Non-pigmented ciliary epithelial cell (primary cell): ENCODE results near the gene DNAJC1.
"Not testable (repeated sequence)": the region's sequence is repeated elsewhere in the genome, so short reads cannot be mapped to it uniquely, and the experiment has no call there.

ENCODE experiments used
- DNase-seq: peaks from one replicate; pipeline ENCODE4 v3.0.0-alpha.2; 2010; ENCODE audit warnings: low read depth

Gene DNAJC1

DNA sequence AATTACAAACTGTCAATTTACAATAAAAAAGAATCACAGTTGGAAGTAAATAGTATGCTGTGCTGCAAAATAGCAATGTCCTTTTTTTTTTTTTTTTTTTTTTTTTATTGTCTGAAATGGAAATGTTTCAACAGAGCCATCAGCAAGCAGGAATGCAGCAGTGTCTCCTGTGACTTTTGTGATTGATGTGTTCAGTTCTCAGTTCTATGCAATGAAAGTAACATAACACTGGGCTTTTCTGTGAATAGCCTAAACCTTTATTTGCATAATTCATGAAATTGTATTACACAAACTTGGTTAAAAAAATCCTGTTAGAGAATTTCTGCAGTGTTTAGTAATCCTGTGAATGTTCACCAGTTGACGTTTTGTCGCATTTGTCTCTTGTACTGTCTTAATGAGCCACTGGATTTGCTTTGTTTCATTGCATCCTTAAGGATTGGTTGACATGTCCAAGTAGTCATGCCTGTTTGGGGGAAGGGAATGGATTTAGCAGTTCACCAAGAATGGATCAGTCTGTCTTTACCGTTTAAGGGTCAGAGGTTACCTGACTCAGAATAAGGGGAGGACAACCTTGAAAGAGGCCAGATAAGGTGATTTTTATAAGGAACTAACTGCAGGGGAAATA is 276.8 kb downstream of the DNAJC1 start:
- no peak for DNase-seq

DNA sequence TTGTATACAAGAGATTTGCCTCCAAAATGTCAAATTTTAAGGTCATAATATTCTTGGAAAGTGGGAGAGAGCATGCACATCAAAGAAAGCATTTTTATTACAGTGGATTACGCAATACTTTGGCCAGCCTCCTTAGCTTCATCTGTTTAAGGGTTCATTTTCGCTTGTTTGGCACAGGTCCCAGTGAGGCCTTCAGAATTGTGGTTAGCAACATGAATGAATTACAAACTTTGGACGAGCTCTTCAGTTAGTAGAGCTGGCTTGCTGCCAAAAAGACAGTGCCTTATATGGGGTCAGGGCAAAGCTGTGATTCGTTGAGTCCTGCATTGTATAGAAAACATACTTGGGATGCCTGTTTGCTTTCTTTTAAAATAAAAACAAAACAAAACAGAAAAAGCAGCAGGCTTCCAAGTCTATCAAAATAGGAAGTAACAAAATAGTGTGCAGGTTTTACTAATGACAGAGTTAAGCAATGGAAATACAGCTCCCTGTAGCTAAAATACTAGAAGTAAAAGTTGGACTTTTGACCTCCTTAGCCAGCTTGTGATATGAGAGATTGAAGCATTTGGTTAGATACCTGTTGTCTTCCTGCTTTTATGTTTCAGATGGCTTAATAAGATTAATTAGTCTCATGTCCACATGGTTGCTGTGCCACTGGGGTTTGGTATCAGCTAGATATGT is 278.7 kb downstream of the DNAJC1 start:
- DNase-seq = peak; percentile 99

DNA sequence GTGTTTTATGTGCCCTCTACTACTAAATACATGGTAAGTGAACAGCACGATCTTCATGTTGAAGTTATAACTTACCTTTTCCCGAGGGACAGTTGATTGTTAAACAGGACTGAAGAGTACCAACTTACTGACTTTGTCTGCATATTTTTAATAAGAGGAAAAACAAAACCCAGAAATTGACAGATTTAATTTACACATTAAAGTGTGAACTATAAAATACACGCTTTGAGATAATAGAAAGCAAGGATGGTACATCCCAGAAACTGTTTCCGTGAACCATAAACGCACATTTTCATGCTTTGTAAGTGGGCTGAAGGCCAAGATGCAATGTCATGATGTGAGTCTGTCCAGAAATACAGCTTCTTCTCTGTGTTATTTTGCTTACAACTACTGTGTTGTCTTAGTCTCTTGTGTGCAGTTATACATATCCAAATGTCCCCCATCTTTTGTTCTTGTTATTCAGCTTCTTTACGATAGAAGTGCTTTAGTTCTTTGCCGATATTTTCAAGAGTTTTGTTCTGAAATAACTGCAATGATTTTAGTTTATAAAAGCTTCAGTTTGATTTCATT is 279.4 kb downstream of the DNAJC1 start:
- no peak for DNase-seq

DNA sequence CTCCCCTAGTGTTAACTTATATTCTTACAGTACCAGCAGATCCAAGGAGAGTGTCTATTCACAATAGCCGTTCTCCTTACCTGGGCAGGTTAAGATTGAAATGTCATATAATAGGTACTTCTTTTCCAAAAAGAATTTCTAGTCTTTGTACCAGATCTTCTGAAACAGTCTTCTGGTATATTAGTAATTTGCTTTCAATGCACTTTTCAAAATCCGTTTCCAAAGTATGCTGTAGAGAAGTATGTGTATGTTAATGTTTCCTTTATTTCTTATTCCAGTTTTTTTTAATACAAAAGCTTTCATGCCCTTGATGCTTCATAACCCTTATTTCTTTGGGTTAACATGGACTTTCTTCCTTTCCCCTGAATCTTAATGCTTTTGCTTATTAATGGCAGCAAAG is 281.3 kb downstream of the DNAJC1 start:
- DNase-seq = no peak

DNA sequence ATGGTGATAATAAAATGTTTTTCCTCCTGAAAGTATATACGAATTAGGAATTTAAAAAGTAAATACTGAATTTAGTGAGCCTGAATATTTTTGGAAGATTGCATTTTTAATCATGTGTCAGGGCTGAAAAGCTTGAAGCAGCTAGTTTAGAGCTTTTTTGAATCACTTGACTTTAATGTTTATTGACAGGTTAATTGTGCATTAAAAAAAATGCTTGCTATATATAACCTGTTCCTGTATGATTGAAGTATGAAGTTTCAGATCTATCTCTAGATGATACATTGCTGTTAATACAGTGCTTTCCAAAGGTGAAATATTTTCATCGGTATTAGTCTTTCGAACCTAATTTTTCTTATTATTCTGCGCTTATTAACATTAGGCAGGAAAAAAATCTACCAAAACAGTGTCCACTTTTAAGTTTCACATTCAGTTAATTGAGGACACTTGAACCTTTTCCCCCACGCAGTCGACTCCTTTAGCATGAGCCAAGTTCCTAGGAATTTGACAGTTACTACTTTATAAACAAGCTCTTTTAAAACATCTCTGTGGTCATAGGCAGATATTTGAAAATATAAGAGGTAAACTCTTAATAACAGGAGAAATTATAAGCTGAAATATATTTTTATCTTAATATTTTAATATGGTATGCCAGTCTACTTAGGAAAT is 282.4 kb downstream of the DNAJC1 start:
- DNase-seq = no peak

DNA sequence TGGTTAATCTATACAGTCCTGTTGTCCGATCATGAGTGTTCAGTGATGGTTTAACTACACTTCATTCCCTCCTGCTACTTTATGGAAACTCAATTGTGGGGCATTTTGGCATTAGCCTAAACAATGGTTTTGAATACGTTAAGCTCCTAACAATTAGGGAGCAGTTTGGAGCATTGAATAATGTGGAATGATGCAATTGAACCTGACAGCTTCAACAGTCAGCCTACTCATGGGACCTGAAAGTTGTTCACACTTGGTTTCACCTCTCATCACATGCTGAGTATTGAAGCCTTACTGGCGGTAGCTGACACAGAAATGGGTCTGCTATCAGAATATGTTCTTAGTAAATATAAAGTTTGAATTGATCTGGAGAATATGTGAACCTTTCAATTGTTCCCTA is 283.4 kb downstream of the DNAJC1 start:
- no peak for DNase-seq

DNA sequence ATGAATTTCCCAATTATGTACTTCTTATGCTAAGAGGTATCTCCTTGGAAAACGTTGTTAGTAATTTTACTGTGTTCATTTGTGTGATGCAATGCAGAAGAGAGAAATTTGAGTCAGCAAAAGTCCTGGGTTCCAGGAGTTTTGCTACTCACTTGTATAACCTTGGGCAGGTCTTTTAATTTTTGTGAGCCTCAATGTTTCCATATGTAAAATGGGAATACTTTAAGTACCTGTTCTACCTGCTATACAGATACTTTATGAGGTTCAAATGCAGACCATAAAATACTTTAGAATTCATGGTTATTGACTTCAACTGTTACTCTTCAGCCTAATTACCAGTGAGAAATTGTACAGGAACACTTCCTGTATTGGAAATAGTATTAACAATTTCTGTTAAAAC is 284.0 kb downstream of the DNAJC1 start:
- DNase-seq = no peak

DNA sequence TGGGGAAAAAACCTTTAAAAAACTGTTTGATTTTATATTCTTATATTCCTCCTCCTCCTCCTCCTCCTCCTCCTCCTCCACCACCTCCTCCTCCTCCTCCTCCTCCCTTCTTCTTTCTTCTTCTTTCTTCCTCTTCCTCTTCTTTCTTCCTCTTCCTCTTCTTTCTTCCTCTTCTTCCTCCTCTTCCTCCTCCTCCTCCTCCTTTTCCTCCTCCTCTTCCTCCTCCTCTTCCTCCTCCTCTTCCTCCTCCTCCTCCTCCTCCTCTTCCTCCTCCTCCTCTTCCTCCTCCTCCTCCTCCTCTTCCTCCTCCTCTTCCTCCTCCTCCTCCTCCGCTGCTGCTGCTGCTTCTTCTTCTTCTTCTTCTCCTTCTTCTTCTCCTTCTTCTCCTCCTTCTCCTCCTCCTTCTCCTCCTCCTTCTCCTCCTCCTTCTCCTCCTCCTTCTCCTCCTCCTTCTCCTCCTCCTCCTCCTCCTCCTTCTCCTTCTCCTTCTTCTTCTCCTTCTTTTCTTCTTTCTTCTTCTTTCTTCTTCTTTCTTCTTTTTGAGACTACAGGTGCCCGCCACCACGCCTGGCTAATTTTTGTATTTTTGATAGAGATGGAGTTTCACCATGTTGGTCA is 286.0 kb downstream of the DNAJC1 start:
- DNase-seq = not testable (repeated sequence)

DNA sequence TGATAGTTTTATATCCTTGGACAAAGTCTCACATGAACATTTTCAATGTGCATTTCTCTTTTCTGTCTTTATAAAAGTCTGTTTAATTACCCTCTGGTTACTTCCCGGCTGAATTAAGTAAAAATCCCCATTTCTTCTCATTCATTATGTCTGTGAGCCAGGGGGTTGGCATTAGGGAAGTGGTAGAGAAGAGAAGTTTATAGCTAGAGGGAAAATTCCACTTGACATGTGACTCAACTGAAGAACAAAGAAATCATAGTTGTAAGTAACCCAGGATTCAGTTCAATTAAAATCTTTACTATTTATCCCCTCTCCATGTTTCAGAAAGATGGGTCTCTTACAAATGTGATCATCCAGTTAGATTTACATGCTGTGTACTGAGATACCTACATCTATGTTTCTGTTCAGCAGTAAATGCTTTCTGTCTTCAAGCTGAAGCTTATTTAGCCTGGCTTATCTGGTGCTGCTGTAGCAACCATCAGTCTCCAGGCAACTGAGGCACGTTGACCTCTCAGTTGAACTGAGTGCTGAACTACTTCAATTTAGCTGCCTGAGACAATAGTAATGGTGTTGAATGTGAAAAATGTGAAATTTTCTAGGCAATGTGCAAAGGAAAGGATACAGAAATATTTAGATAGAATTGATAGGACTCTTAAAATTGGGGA is 287.9 kb downstream of the DNAJC1 start:
- DNase-seq = no peak

DNA sequence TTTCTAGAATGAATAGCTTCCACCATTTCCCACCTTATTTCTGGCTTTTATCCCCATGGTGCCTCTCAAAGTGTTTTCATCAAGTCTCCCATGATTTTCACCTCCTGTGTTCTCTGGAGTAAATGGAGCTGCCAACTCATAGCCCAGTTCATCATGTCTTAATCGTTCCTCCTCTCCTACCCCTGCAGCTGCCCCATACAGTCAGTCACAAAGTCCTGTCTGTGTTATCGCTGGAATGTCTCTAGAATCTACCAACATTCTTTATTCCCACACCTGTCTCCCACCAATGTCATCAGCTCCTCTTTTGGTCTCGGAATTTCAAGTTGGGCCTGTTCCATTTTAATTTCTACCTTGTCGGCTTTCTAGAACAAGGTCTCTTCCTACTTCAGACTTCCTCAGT is 290.6 kb downstream of the DNAJC1 start:
- DNase-seq = no peak

DNA sequence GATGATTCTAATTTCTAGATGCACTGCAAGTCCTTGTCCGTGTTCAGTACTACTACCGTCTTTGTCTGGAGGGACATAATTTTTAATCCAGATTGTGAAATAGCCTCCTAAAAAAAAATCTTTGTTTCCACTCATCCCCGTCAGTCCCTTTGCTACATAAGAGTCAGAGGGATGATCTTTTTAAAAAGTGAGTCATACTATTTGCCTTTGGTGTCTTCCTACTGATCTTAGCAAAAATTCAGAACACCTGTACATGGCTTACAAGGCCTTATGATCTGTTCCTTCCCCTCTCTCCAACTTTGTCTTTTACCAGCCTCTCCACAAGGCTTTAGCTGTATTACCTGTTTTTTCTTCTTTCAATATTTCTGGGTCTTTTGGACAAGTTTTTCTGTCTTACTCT is 296.0 kb downstream of the DNAJC1 start:
- DNase-seq = no peak
